Prostate gland (tissue), 2 donors: Measurements from ENCODE around the gene TRNAU1AP. TPM values are rescaled to one million over a fixed set of nuclear protein-coding genes. Genes with fewer than 3 reads are reported as not detected.

ENCODE experiments used
- DNase-seq: peaks from one replicate; pipeline ENCODE4 v3.0.0-alpha.2; 2019; ENCODE audit warnings: low spot score
- H3K27ac ChIP-seq, 2 donors: fragments of 200-600 bp; sonication (generic); 2 replicates each; pipeline ENCODE4 v1.5.1; 2017 to 2019
- H3K27me3 ChIP-seq: fragments of 200-600 bp; sonication (generic); replicated peaks from 2 replicates; pipeline ENCODE4 v1.5.1; 2019; ENCODE audit not compliant: insufficient read depth
- H3K36me3 ChIP-seq, 2 donors: fragments of 200-600 bp; sonication (generic); 1 replicate in 1 of 2; 2 replicates in 1 of 2; pipeline versions ENCODE4 v1.5.1 to v1.8.1; 2017 to 2019
- H3K4me1 ChIP-seq: fragments of 200-600 bp; sonication (generic); replicated peaks from 2 replicates; pipeline ENCODE4 v1.5.1; 2019
- H3K4me3 ChIP-seq, 2 donors: fragments of 200-600 bp; sonication (generic); 2 replicates each; pipeline ENCODE4 v1.5.1; 2017 to 2019
- H3K9me3 ChIP-seq: fragments of 200-600 bp; sonication (generic); 2 replicates; pipeline ENCODE4 v1.5.1; 2017
- CTCF ChIP-seq, 4 experiments: fragments of 200-600 bp in 2 of 4; fragments of 450-650 bp in 2 of 4; sonication (generic) in 2 of 4; IDR thresholded peaks; 1 replicate in 3 of 4; 2 replicates in 1 of 4; pipeline ENCODE4 v1.5.1; 2016 to 2019; ENCODE audit warnings: antibody characterized with exemption in 4 of 4, mild to moderate bottlenecking in 2 of 4, moderate library complexity in 2 of 4
- POLR2A ChIP-seq: fragments of 450-650 bp; IDR thresholded peaks from one replicate; pipeline ENCODE4 v1.6.1; 2016; ENCODE audit warnings: antibody characterized with exemption, mild to moderate bottlenecking
- POLR2AphosphoS5 ChIP-seq: sonication (generic); formaldehyde crosslinking; IDR thresholded peaks from one replicate; pipeline ENCODE4 v1.6.1; 2017; ENCODE audit warnings: antibody characterized with exemption
- WGBS: methylation state at CpG from one replicate; pipeline ENCODE4 v1.1.5; 2018; 5-methylcytosine and 5-hydroxymethylcytosine counted together
- intact Hi-C: fragments of 100-400 bp; cut with DNase I; formaldehyde crosslinking; loops from one replicate; pipeline ENCODE4 v1.14.2; 2022
- total RNA-seq, 2 donors: library from RNA; depleted of rRNA; stranded (reverse); fragments of >200 nt; gene quantifications; one replicate each; pipeline ENCODE4 v1.1.0, GENCODE V29; 2016

Gene TRNAU1AP
- total RNA-seq, 2 donors from 2014 or later, result 11.5 to 20.8 TPM

- H3K9me3 ChIP-seq, result no peaks in the 10 kb centered on the region
- intact Hi-C loops, result no loop called here
- no peak overlapping the region for H3K27ac ChIP-seq
- WGBS, result 82% methylated on average over 3 of the region's 3 CpGs
- no peaks in the 10 kb centered on the region for H3K27me3 ChIP-seq
- DNase-seq, result no peak
- TF ChIP-seq POLR2A (no peak), CTCF (IDR thresholded peaks at IDR 0.05) (no peak), POLR2AphosphoS5 (no peak)
- no peaks in the 10 kb centered on the region for H3K36me3 ChIP-seq
- H3K4me3 ChIP-seq, result no peak overlapping the region
- no peaks in the 10 kb centered on the region for H3K4me1 ChIP-seq
Observed at GRCh38 chr1:28548318-28548717, 4.6 kb upstream of the TRNAU1AP start.

- Histone ChIP-seq H3K27me3 (no peaks in the 10 kb centered on the region), H3K4me3 (no peak overlapping the region), H3K4me1 (no peaks in the 10 kb centered on the region), H3K27ac (no peak overlapping the region), H3K36me3 (no peaks in the 10 kb centered on the region), H3K9me3 (no peaks in the 10 kb centered on the region)
- intact Hi-C loops, result no loop called here
- WGBS, result 88% methylated on average over 6 of the region's 6 CpGs
- TF ChIP-seq CTCF (IDR thresholded peaks at IDR 0.05), result no peak
- no peak for DNase-seq
Observed at GRCh38 chr1:28551381-28551780, 1.5 kb upstream of the TRNAU1AP start.

DNA sequence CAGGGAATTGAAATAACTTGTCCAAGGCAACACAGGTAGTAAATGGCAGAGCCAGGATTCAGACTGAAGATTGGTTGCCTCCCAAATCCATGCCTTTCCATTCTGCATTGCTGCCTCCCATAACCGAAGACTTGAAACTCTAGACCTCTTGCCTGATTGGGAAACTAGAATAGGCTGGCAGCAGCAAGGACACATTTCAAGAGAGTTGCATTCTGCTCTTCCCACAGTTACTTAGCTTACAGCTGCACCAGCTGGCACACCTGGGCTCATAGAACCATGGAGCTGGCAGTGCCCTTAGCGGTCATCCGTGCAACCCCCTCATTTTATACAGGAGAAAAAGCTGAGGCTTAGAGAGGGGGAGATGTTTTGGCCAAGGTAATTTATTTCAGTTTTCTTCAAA is 8.0 kb downstream of the TRNAU1AP start:
- no peaks in the 10 kb centered on the region for H3K4me1 ChIP-seq
- WGBS, result 85% methylated on average over 3 of the region's 3 CpGs
- peaks cover 8 to 15% of the 10 kb centered on the region in 2 donors for H3K36me3 ChIP-seq
- no peak for DNase-seq
- H3K27me3 ChIP-seq, result no peaks in the 10 kb centered on the region
- H3K4me3 ChIP-seq, result no peak overlapping the region
- TF ChIP-seq CTCF (IDR thresholded peaks at IDR 0.05) (no peak), POLR2AphosphoS5 (no peak), POLR2A (no peak)
- no peaks in the 10 kb centered on the region for H3K9me3 ChIP-seq
- no peak overlapping the region for H3K27ac ChIP-seq
- intact Hi-C loops, result no loop called here

- Histone ChIP-seq H3K9me3 (no peaks in the 10 kb centered on the region), H3K27me3 (no peaks in the 10 kb centered on the region), H3K4me1 (no peaks in the 10 kb centered on the region), H3K36me3 (peaks cover 8 to 15% of the 10 kb centered on the region in 2 donors), H3K27ac (no peak overlapping the region), H3K4me3 (no peak overlapping the region)
- TF ChIP-seq POLR2AphosphoS5, result no peak
- TF ChIP-seq POLR2A, result no peak
- TF ChIP-seq CTCF (IDR thresholded peaks at IDR 0.05), result no peak
- no peak for DNase-seq
- intact Hi-C loops, result no loop called here
Observed at GRCh38 chr1:28564310-28564709, 11.4 kb downstream of the TRNAU1AP start.

GRCh38 chr1:28565040-28565439 is 12.2 kb downstream of the TRNAU1AP start:
- H3K4me3 ChIP-seq, result no peak overlapping the region
- TF ChIP-seq POLR2A, result no peak
- TF ChIP-seq CTCF (IDR thresholded peaks at IDR 0.05), result no peak
- no peak for TF ChIP-seq POLR2AphosphoS5
- no peaks in the 10 kb centered on the region for H3K9me3 ChIP-seq
- H3K36me3 ChIP-seq, result peaks cover 8 to 15% of the 10 kb centered on the region in 2 donors
- intact Hi-C loops, result no loop called here
- DNase-seq, result no peak
- H3K4me1 ChIP-seq, result no peaks in the 10 kb centered on the region
- WGBS, result 96% methylated on average over 7 of the region's 7 CpGs
- no peak overlapping the region for H3K27ac ChIP-seq
- H3K27me3 ChIP-seq, result no peaks in the 10 kb centered on the region
